SK-N-SH treated with all-trans-retinoic acid at 6 μM for 48 hours (cell line): ENCODE data around the gene ORC2.

Source experiments
- ATAC-seq: fragments of 200-7000 bp; cut with Tn5 transposase; 3 replicates; pipeline ENCODE4 v1.9.1; 2020; ENCODE audit warnings: mild to moderate bottlenecking, moderate library complexity
- ARNTL ChIP-seq: fragments of 450-650 bp; formaldehyde crosslinking; IDR thresholded peaks from 2 replicates; pipeline ENCODE4 v1.5.0; 2020; ENCODE audit warnings: low read depth, mild to moderate bottlenecking, moderate library complexity, borderline replicate concordance
- BACH2 ChIP-seq: fragments of 250-450 bp; sonication (Bioruptor Pico); IDR thresholded peaks from 2 replicates; pipeline ENCODE4 v1.9.0; 2021; ENCODE audit warnings: mild to moderate bottlenecking, borderline replicate concordance
- CREB5 ChIP-seq: fragments of 250-450 bp; sonication (Bioruptor Pico); IDR thresholded peaks from 2 replicates; pipeline ENCODE4 v1.5.1; 2020; ENCODE audit warnings: low read depth, mild to moderate bottlenecking, moderate library complexity
- CSDC2 ChIP-seq: fragments of 250-450 bp; sonication (Bioruptor Pico); IDR thresholded peaks from 2 replicates; pipeline ENCODE4 v1.5.0; 2020; ENCODE audit warnings: mild to moderate bottlenecking, moderate library complexity
- ESRRG ChIP-seq: fragments of 250-450 bp; sonication (Bioruptor Pico); IDR thresholded peaks from 2 replicates; pipeline ENCODE4 v1.6.1; 2021; ENCODE audit warnings: mild to moderate bottlenecking
- GLIS3 ChIP-seq: fragments of 250-450 bp; sonication (Bioruptor Pico); IDR thresholded peaks from 2 replicates; pipeline ENCODE4 v1.5.0; 2020; ENCODE audit warnings: mild to moderate bottlenecking, moderate library complexity
- ISL1 ChIP-seq: fragments of 250-450 bp; sonication (Bioruptor Pico); IDR thresholded peaks from 2 replicates; pipeline ENCODE4 v2.1.2; 2022; ENCODE audit warnings: mild to moderate bottlenecking, moderate library complexity
- OSR1 ChIP-seq: fragments of 250-450 bp; sonication (Bioruptor Pico); IDR thresholded peaks from 2 replicates; pipeline ENCODE4 v1.8.0; 2022; ENCODE audit warnings: moderate library complexity, mild to moderate bottlenecking, inconsistent platforms
- PPARA ChIP-seq: fragments of 250-450 bp; sonication (Bioruptor Pico); IDR thresholded peaks from 2 replicates; pipeline ENCODE4 v1.5.0; 2020; ENCODE audit warnings: mild to moderate bottlenecking, borderline replicate concordance
- RARB ChIP-seq: fragments of 250-450 bp; sonication (Bioruptor Pico); IDR thresholded peaks from 2 replicates; pipeline ENCODE4 v1.8.0; 2021; ENCODE audit warnings: mild to moderate bottlenecking, moderate library complexity
- SNAI2 ChIP-seq: fragments of 250-450 bp; sonication (Bioruptor Pico); IDR thresholded peaks from 2 replicates; pipeline ENCODE4 v1.5.0; 2020; ENCODE audit warnings: mild to moderate bottlenecking, moderate library complexity
- TCF4 ChIP-seq: fragments of 250-450 bp; sonication (Bioruptor Pico); IDR thresholded peaks from 2 replicates; pipeline ENCODE4 v1.8.0; 2021; ENCODE audit warnings: mild to moderate bottlenecking, moderate library complexity, borderline replicate concordance
- TOX ChIP-seq: fragments of 250-450 bp; sonication (Bioruptor Pico); IDR thresholded peaks from 2 replicates; pipeline ENCODE4 v1.8.0; 2021; ENCODE audit warnings: mild to moderate bottlenecking, moderate library complexity, borderline replicate concordance
- ZC3H10 ChIP-seq: fragments of 250-450 bp; sonication (Bioruptor Pico); IDR thresholded peaks from 2 replicates; pipeline ENCODE4 v1.5.1; 2021; ENCODE audit warnings: mild to moderate bottlenecking, moderate library complexity
- ZFP3 ChIP-seq: fragments of 250-450 bp; sonication (Bioruptor Pico); IDR thresholded peaks from 2 replicates; pipeline ENCODE4 v1.5.0; 2020; ENCODE audit warnings: mild to moderate bottlenecking, moderate library complexity
- ZFP30 ChIP-seq: fragments of 450-650 bp; formaldehyde crosslinking; IDR thresholded peaks from 2 replicates; pipeline ENCODE4 v1.5.0; 2022; ENCODE audit warnings: mild to moderate bottlenecking, moderate library complexity
- ZNF565 ChIP-seq: fragments of 450-650 bp; formaldehyde crosslinking; conservative IDR thresholded peaks from 2 replicates; pipeline ENCODE4 v1.5.0; 2020; ENCODE audit warnings: low read depth, mild to moderate bottlenecking, moderate library complexity
- ZNF70 ChIP-seq: fragments of 450-650 bp; formaldehyde crosslinking; IDR thresholded peaks from 2 replicates; pipeline ENCODE4 v1.5.0; 2020; ENCODE audit warnings: mild to moderate bottlenecking, moderate library complexity
- ZNF8 ChIP-seq: fragments of 450-650 bp; formaldehyde crosslinking; IDR thresholded peaks from 2 replicates; pipeline ENCODE4 v1.5.0; 2020; ENCODE audit warnings: mild to moderate bottlenecking, moderate library complexity
- TF ChIP-seq, protein P1 (sequence below): fragments of 250-450 bp; sonication (Bioruptor Pico); IDR thresholded peaks from 2 replicates; pipeline ENCODE4 v1.8.0; 2021; ENCODE audit warnings: low read depth, mild to moderate bottlenecking, moderate library complexity, borderline replicate concordance
- TF ChIP-seq, protein P2 (sequence below): fragments of 250-450 bp; sonication (Bioruptor Pico); IDR thresholded peaks from 2 replicates; pipeline ENCODE4 v1.5.1; 2021; ENCODE audit warnings: mild to moderate bottlenecking, moderate library complexity
- TF ChIP-seq, protein P3 (sequence below): fragments of 250-450 bp; sonication (Bioruptor Pico); IDR thresholded peaks from 2 replicates; pipeline ENCODE4 v1.5.0; 2020; ENCODE audit warnings: mild to moderate bottlenecking, moderate library complexity

Gene ORC2

GRCh38 chr2:200930947-200931626 is 32.4 kb downstream of the ORC2 start:
- no peak for ATAC-seq
- no peak for TF ChIP-seq ZNF70 (CRISPR knock-in tag)
- TF ChIP-seq OSR1 (CRISPR knock-in tag): no peak
- TF ChIP-seq, protein P1, sequence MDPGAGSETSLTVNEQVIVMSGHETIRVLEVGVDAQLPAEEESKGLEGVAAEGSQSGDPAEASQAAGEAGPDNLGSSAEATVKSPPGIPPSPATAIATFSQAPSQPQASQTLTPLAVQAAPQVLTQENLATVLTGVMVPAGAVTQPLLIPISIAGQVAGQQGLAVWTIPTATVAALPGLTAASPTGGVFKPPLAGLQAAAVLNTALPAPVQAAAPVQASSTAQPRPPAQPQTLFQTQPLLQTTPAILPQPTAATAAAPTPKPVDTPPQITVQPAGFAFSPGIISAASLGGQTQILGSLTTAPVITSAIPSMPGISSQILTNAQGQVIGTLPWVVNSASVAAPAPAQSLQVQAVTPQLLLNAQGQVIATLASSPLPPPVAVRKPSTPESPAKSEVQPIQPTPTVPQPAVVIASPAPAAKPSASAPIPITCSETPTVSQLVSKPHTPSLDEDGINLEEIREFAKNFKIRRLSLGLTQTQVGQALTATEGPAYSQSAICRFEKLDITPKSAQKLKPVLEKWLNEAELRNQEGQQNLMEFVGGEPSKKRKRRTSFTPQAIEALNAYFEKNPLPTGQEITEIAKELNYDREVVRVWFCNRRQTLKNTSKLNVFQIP (CRISPR knock-in tag): no peak
- TF ChIP-seq SNAI2 (CRISPR knock-in tag): no peak
- TF ChIP-seq ARNTL: no peak
- TF ChIP-seq, protein P2, sequence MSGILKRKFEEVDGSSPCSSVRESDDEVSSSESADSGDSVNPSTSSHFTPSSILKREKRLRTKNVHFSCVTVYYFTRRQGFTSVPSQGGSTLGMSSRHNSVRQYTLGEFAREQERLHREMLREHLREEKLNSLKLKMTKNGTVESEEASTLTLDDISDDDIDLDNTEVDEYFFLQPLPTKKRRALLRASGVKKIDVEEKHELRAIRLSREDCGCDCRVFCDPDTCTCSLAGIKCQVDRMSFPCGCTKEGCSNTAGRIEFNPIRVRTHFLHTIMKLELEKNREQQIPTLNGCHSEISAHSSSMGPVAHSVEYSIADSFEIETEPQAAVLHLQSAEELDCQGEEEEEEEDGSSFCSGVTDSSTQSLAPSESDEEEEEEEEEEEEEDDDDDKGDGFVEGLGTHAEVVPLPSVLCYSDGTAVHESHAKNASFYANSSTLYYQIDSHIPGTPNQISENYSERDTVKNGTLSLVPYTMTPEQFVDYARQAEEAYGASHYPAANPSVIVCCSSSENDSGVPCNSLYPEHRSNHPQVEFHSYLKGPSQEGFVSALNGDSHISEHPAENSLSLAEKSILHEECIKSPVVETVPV (CRISPR knock-in tag): no peak
- no peak for TF ChIP-seq ISL1
- no peak for TF ChIP-seq PPARA (CRISPR knock-in tag)
- TF ChIP-seq ZFP3 (CRISPR knock-in tag): no peak
- TF ChIP-seq ZC3H10 (CRISPR knock-in tag): no peak
- TF ChIP-seq, all 23 proteins: peak for 0

DNA sequence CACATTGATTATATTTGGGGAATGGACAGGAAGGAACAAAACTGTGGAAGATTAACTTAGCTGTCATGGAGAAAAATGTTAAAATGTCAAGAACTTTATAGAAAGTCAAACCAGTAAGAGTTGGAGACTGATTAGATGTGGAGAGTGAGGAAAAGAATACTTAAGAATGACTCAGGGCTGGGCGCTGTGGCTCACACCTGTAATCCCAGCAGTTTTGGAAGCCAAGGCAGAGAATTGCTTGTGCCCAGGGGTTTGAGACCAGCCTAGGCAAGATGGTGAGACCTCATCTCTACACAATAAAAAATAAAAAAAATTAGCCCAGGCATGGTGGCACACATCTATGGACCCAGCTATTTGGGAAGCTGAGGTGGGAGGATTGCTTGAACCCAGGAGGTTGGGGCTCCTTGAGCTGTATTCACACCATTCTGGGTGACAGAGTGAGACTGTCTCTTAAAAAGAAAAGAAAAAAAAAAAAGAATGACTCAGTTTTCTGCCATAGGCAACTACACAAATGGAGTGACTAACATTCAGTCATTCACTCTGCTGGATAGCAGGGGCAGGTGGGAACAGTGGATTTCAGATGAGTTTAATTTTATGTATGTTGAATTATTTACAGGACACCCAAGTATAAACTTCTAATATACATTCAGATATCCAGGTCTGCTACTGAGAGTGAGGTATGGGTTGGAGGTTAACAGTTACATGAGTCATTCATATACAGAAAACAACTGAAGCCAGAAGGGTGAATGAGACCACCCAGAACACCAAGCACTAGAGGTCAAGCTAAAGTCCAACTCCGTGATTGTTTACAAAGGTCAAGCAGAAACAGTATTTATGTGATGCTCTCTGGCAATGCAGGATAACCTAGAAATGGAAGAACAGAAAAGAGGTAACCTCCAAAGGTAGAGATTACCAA is 33.9 kb downstream of the ORC2 start:
- TF ChIP-seq, protein P2 (CRISPR knock-in tag): no peak
- no peak for TF ChIP-seq ZNF8 (CRISPR knock-in tag)
- no peak for TF ChIP-seq BACH2 (CRISPR knock-in tag)
- TF ChIP-seq TOX (CRISPR knock-in tag): no peak
- TF ChIP-seq, protein P1 (CRISPR knock-in tag): no peak
- TF ChIP-seq ZFP30 (CRISPR knock-in tag): no peak
- no peak for TF ChIP-seq GLIS3 (CRISPR knock-in tag)
- TF ChIP-seq ZC3H10 (CRISPR knock-in tag): no peak
- no peak for TF ChIP-seq CSDC2 (CRISPR knock-in tag)
- no peak for TF ChIP-seq ESRRG
- TF ChIP-seq CREB5 (CRISPR knock-in tag): no peak
- no peak for TF ChIP-seq TCF4 (CRISPR knock-in tag)
- TF ChIP-seq, protein P3, sequence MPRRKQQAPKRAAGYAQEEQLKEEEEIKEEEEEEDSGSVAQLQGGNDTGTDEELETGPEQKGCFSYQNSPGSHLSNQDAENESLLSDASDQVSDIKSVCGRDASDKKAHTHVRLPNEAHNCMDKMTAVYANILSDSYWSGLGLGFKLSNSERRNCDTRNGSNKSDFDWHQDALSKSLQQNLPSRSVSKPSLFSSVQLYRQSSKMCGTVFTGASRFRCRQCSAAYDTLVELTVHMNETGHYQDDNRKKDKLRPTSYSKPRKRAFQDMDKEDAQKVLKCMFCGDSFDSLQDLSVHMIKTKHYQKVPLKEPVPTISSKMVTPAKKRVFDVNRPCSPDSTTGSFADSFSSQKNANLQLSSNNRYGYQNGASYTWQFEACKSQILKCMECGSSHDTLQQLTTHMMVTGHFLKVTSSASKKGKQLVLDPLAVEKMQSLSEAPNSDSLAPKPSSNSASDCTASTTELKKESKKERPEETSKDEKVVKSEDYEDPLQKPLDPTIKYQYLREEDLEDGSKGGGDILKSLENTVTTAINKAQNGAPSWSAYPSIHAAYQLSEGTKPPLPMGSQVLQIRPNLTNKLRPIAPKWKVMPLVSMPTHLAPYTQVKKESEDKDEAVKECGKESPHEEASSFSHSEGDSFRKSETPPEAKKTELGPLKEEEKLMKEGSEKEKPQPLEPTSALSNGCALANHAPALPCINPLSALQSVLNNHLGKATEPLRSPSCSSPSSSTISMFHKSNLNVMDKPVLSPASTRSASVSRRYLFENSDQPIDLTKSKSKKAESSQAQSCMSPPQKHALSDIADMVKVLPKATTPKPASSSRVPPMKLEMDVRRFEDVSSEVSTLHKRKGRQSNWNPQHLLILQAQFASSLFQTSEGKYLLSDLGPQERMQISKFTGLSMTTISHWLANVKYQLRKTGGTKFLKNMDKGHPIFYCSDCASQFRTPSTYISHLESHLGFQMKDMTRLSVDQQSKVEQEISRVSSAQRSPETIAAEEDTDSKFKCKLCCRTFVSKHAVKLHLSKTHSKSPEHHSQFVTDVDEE: no peak
- TF ChIP-seq PPARA (CRISPR knock-in tag): no peak
- no peak for TF ChIP-seq ZFP3 (CRISPR knock-in tag)
- no peak for TF ChIP-seq RARB
- no peak for TF ChIP-seq ISL1
- TF ChIP-seq ZNF70 (CRISPR knock-in tag): no peak
- no peak for TF ChIP-seq ZNF565 (CRISPR knock-in tag)
- ATAC-seq: no peak
